Measurements from ENCODE around the gene GINS3.

GINS3 gene

GRCh38 chr16:58426966-58427365 is 34.7 kb downstream of the GINS3 start:
- peak; percentile 55 for DNase-seq

DNA sequence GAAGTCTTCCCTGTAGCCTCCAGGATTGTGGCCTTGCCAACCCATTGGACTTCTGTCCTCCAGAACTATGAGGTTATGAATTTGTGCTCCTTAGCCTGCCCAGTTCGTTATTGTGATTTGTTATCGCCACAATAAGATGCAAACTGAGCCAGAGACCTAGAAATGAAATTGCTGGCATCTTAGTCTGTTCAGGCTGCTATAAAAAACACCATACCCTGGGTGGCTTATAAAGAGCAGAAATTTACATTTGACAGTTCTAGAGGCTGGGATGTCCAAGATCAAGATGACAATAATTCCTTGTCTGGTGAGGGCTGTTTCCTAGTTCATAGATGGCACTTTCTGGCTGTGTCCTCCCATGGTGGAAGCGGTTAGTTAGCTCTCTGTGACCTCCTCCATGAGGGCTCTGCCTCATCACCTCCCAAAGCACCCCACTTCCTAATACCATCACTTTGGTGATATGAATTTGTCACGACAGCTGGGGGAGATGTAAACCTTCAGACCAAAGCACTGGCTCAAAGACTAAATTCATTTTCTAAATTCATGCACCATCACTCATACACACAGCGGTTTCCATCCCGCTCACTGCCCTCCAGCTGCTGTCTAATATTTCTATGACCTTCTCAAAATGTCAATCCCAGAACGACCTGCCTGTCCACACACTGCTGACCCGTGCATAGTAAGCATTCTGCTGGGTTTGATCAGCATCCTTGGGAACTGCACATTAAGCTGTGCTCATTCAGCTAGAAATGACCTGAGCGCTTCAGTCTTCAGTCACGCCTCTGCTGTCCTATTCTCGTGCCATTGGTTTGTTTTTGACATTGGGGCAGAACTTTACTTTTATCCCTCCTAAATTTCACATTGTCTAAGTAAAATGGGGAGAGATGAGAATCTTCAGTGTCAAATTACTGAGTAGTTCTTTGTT is 36.6 kb downstream of the GINS3 start:
- DNase-seq: no peak

DNA sequence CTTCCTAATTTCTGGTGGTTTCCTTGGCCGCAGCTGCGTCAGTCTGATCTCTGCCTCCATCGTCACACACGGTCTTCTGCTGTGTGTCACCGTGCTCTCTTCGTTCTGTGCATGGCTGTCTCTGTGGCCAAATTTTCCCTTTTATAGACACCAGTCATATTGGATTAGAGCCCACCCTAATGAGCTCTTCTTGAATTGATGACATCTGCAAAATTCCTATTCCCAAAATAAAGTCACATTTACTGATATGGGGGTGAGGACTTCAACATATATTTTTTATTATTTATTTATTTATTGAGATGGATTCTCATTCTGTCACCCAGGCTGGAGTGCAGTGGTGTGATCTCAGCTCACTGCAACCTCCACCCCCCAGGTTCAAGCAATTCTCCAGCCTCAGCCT is 38.4 kb downstream of the GINS3 start:
- no peak for DNase-seq

DNA sequence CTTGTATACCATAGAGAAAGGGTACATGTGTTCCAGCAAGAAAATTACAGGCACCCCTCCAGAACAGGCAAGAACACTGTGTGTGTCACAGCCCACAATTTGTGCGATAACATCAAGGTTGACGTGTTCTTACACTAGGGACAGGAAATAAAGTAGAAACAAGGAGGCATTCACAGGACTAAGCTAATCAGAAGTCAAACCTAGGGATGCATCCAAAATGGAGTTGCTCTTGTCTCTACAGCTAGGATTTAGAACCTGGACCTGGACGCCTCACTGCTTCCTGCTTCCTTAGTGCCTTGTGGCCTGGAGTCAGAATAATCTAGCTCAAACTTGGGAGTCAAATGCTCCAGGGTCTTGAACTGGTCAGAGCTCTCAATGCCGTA is 41.3 kb downstream of the GINS3 start:
- peak; percentile 59 for DNase-seq

DNA sequence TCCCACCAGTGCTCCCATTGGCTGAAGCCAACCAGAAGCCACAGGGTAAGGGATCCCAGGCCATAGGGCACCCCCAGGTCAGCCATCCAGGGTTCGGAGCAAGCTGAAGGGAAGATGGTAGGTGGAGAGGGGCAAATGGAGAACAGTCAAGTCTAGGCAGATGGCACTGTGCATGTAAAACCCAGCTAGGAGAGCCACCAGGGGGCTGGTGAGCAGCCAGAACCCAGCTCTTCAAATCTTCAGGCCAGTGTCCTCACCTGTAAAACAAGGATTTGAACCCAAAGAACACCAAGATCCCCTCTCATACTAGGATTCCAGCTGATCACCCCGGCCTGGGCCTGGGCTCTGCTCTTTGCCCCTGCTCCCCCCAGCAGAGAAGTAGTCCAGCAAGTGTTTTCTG is 43.5 kb downstream of the GINS3 start:
- no peak for DNase-seq

DNA sequence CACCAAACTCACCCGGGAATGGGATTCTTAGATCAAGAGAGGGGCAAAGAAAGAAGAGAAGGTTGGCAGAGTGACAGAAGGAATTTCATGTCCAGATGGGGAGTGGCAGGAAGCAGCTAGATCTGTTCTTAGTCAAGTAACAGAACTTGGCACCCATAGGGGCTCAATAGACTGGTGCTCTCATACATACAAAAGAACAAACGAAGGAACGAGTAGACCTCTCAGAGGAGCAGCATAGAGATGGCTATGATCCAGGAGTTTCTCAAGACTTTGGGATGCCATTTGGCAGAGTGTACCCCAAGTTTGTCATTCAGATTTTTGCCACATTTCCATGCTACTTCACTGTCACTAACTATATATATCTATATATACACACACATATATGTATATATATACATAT is 47.9 kb downstream of the GINS3 start:
- no peak for DNase-seq

GRCh38 chr16:58442547-58442946 is 50.3 kb downstream of the GINS3 start:
- no peak for DNase-seq

GRCh38 chr16:58443783-58444182 is 51.5 kb downstream of the GINS3 start:
- no peak for DNase-seq

- DNase-seq: no peak
Observed at GRCh38 chr16:58444265-58444664, 52.0 kb downstream of the GINS3 start.

DNA sequence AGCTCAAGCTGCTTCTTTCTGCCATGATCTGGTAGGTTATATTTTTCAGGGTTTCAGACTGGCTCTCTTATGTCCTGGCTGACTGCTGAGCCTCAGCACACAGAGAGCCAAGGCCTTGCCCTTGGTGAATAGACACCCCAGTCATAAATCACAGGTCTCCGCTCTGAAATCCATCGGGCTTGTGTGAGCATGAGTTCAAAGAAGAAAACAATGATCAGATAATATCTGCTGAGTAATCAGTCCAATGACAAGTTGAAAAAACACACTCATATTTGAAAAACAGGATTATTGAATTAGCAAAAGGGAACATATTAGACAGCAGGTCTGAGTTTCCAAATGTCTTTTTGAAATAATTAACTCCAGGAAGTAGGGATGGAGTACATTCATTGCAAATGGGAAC is 56.6 kb downstream of the GINS3 start:
- DNase-seq: no peak

- no peak for DNase-seq
Observed at GRCh38 chr16:58449306-58449705, 57.0 kb downstream of the GINS3 start.

DNA sequence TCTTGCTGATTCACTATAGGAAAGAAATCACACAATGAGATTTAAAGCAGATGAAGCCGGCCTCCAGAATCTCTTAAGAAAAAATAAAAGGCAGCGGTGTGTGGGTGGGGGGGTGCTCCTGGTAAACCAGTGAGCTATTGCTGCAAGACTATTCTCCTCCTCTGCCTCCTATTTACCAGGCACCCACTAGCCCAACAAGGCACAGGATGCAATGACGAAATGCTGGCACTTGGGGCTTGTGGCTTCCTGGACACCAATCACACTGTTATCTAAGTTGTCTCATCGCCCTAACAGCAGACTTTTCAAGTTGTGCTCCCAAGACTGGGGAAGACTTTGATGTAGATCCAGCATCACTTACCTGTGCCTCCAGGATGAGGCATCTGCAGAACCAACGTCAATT is 57.5 kb downstream of the GINS3 start:
- DNase-seq: peak; percentile 31

GRCh38 chr16:58450590-58450989 is 58.3 kb downstream of the GINS3 start:
- DNase-seq: no peak

GRCh38 chr16:58451265-58451689 is 59.0 kb downstream of the GINS3 start:
- DNase-seq: no peak

- DNase-seq: peak; percentile 21
Observed at GRCh38 chr16:58451945-58452401, 59.7 kb downstream of the GINS3 start.

GRCh38 chr16:58452640-58453039 is 60.4 kb downstream of the GINS3 start:
- no peak for DNase-seq

GRCh38 chr16:58454178-58454577 is 61.9 kb downstream of the GINS3 start:
- DNase-seq: no peak

GRCh38 chr16:58454856-58455255 is 62.6 kb downstream of the GINS3 start:
- no peak for DNase-seq

All from hematopoietic multipotent progenitor cell treated with erythropoietin and hydrocortisone succinate and interleukin-3 and kit ligand, for 8 days (in vitro differentiated cells).